Spinal cord (tissue), 10 donors: ENCODE data around the gene R3HDM2. TPM values are rescaled to one million over a fixed set of nuclear protein-coding genes. Genes with fewer than 3 reads are reported as not detected.

Experiments used
- DNase-seq, 6 donors: peaks; one replicate each; pipeline versions ENCODE4 v3.0.0 to v3.0.0-alpha.2; 2013 to 2015; ENCODE audit warnings: low spot score in 6 of 6, low read depth in 4 of 6
- H3K27ac ChIP-seq: one replicate; pipeline ENCODE4 v1.5.1; 2013; ENCODE audit warnings: low read depth, low read length, control low read depth
- H3K27me3 ChIP-seq: one replicate; pipeline ENCODE4 v1.6.1; 2013; ENCODE audit warnings: low read length; ENCODE audit not compliant: control insufficient read depth, insufficient read depth
- H3K36me3 ChIP-seq: one replicate; pipeline ENCODE4 v1.6.1; 2013; ENCODE audit warnings: low read length; ENCODE audit not compliant: control insufficient read depth, insufficient read depth
- H3K4me1 ChIP-seq: one replicate; pipeline ENCODE4 v1.6.1; 2013; ENCODE audit warnings: low read length; ENCODE audit not compliant: control insufficient read depth, insufficient read depth
- H3K4me3 ChIP-seq: one replicate; pipeline ENCODE4 v1.5.1; 2013; ENCODE audit warnings: low read depth, low read length, control low read depth
- H3K9me3 ChIP-seq: one replicate; pipeline ENCODE4 v1.6.1; 2013; ENCODE audit warnings: low read length; ENCODE audit not compliant: control insufficient read depth, insufficient read depth
- WGBS: methylation state at CpG from one replicate; pipeline ENCODE4 v1.1.5; 2013; ENCODE audit warnings: missing lambda C conversion rate; ENCODE audit not compliant: insufficient coverage; 5-methylcytosine and 5-hydroxymethylcytosine counted together
- polyA plus RNA-seq, 2 donors: library from polyadenylated mRNA; unstranded; fragments of 120-200 nt; gene quantifications; one replicate each; pipeline ENCODE4 v1.2.1, GENCODE V29; 2013; ENCODE audit not compliant: insufficient read length in 2 of 2
- total RNA-seq, 2 donors: library from RNA; depleted of rRNA in 1 of 2; stranded (reverse); fragments of 120-200 nt in 1 of 2; fragments of >200 nt in 1 of 2; gene quantifications; one replicate each; pipeline versions ENCODE4 v1.2.3 to v1.2.4, GENCODE V29; 2013 to 2014
- donor health status: healthy.

The R3HDM2 gene
- total and polyA plus RNA-seq, 4 donors = 42.7 to 98.2 (median 65.1) TPM

GRCh38 chr12:57216921-57217879, 213.6 kb downstream of the R3HDM2 start:
- 1% methylated on average over 56 of the region's 63 CpGs for WGBS
- peaks cover 82% of the 10 kb centered on the region for H3K27me3 ChIP-seq
- no peaks in the 10 kb centered on the region for H3K9me3 ChIP-seq
- peaks cover 85% of the 10 kb centered on the region for H3K4me1 ChIP-seq
- peak overlapping the region; percentile 35 for H3K4me3 ChIP-seq
- peak in 2 of 6 donors; percentile 62 to 70 for DNase-seq
- H3K36me3 ChIP-seq = peaks cover 14% of the 10 kb centered on the region
- H3K27ac ChIP-seq = no peak overlapping the region

GRCh38 chr12:57216014-57216911, 214.6 kb downstream of the R3HDM2 start, which contains the start of gene NXPH4:
NXPH4 (plus strand) TSS chr12:57216794; CDS start chr12:57216970, 176 bp downstream.
- Histone ChIP-seq H3K4me3 (peak within 1 kb of the TSS; percentile 35), H3K27me3 (peaks cover 73% of the 10 kb centered on the region), H3K36me3 (peaks cover 24% of the 10 kb centered on the region), H3K4me1 (peaks cover 80% of the 10 kb centered on the region), H3K9me3 (no peaks in the 10 kb centered on the region), H3K27ac (no peak within 1 kb of the TSS)
- under 1% methylated on average over 98 of the region's 102 CpGs for whole genome bisulfite sequencing
- peak in 2 of 6 donors; percentile 66 to 80 for DNase-seq

- WGBS = 14% methylated on average over 7 of the region's 7 CpGs
- Histone ChIP-seq H3K4me3 (peak overlapping the region; percentile 9), H3K9me3 (no peaks in the 10 kb centered on the region), H3K4me1 (peaks cover 76% of the 10 kb centered on the region), H3K36me3 (peaks cover 30% of the 10 kb centered on the region), H3K27me3 (peaks cover 67% of the 10 kb centered on the region), H3K27ac (no peak overlapping the region)
- peak in 1 of 6 donors; percentile 61 for DNase-seq
Observed at GRCh38 chr12:57215668-57216013, 215.2 kb downstream of the R3HDM2 start.

GRCh38 chr12:57215065-57215464, 215.8 kb downstream of the R3HDM2 start:
- peaks cover 61% of the 10 kb centered on the region for H3K27me3 ChIP-seq
- peaks cover 71% of the 10 kb centered on the region for H3K4me1 ChIP-seq
- H3K9me3 ChIP-seq = no peaks in the 10 kb centered on the region
- no peak overlapping the region for H3K4me3 ChIP-seq
- DNase-seq = no peak
- WGBS = 32% methylated on average over 11 of the region's 11 CpGs
- H3K36me3 ChIP-seq = peaks cover 36% of the 10 kb centered on the region
- H3K27ac ChIP-seq = no peak overlapping the region

GRCh38 chr12:57214398-57214781, 216.5 kb downstream of the R3HDM2 start:
- Histone ChIP-seq H3K4me1 (peaks cover 64% of the 10 kb centered on the region), H3K36me3 (peaks cover 42% of the 10 kb centered on the region), H3K27ac (no peak overlapping the region), H3K4me3 (no peak overlapping the region), H3K9me3 (no peaks in the 10 kb centered on the region), H3K27me3 (peaks cover 54% of the 10 kb centered on the region)
- WGBS = 2% methylated on average over 11 of the region's 14 CpGs
- DNase-seq = peak in 3 of 6 donors; percentile 48 to 94 (median 88)

- Histone ChIP-seq H3K36me3 (peaks cover 47% of the 10 kb centered on the region), H3K4me3 (no peak overlapping the region), H3K27me3 (peaks cover 49% of the 10 kb centered on the region), H3K9me3 (no peaks in the 10 kb centered on the region), H3K27ac (no peak overlapping the region), H3K4me1 (peaks cover 59% of the 10 kb centered on the region)
- 66% methylated on average over 3 of the region's 4 CpGs for WGBS
- no peak for DNase-seq
Observed at GRCh38 chr12:57213763-57214397, 217.0 kb downstream of the R3HDM2 start.

- peak in 5 of 6 donors; percentile 70 to 97 (median 82) for DNase-seq
- Histone ChIP-seq H3K4me3 (no peak overlapping the region), H3K4me1 (peaks cover 59% of the 10 kb centered on the region), H3K27ac (no peak overlapping the region), H3K36me3 (peaks cover 54% of the 10 kb centered on the region), H3K9me3 (no peaks in the 10 kb centered on the region), H3K27me3 (peaks cover 43% of the 10 kb centered on the region)
- WGBS = 1% methylated on average over 8 of the region's 16 CpGs
Observed at GRCh38 chr12:57213058-57213715, 217.7 kb downstream of the R3HDM2 start.

GRCh38 chr12:57212701-57213057, 218.2 kb downstream of the R3HDM2 start:
- no peak overlapping the region for H3K27ac ChIP-seq
- DNase-seq = no peak
- H3K4me3 ChIP-seq = no peak overlapping the region
- H3K9me3 ChIP-seq = no peaks in the 10 kb centered on the region
- peaks cover 38% of the 10 kb centered on the region for H3K27me3 ChIP-seq
- peaks cover 59% of the 10 kb centered on the region for H3K36me3 ChIP-seq
- peaks cover 54% of the 10 kb centered on the region for H3K4me1 ChIP-seq
- no CpG with 5 or more reads among the region's 7 CpGs for WGBS
